Measurements from ENCODE around the gene PDCD11.

Gene PDCD11

GRCh38 chr10:103367782-103368518 is 28.5 kb upstream of the PDCD11 start, which contains the start of gene TAF5:
TAF5 (plus strand) TSS chr10:103367976; CDS start chr10:103367990, 14 bp downstream.
- Histone ChIP-seq H3K9ac (ENCODE audit: low read length) (peak within 1 kb of the TSS; percentile 93), H2BK5ac (ENCODE audit: low read length) (no peak within 1 kb of the TSS), H3K27me3 (ENCODE audit: insufficient read depth, low read length, poor library complexity) (no peaks in the 10 kb centered on the region), H3K4ac (ENCODE audit: low read depth, low read length) (no peak within 1 kb of the TSS), H3K23ac (ENCODE audit: low read length) (peak within 1 kb of the TSS; percentile 66), H4K8ac (ENCODE audit: low read depth, low read length) (peak within 1 kb of the TSS; percentile 16), H3K79me2 (ENCODE audit: control insufficient read depth, insufficient read depth, low read length) (no peaks in the 10 kb centered on the region), H3K27ac (ENCODE audit: low read depth, low read length) (peak within 1 kb of the TSS; percentile 41), H3K18ac (ENCODE audit: low read length) (no peak within 1 kb of the TSS), H3K4me1 (ENCODE audit: control insufficient read depth, low read depth, low read length) (no peaks in the 10 kb centered on the region), H2AK5ac (ENCODE audit: low read length) (no peak within 1 kb of the TSS), H2BK15ac (replicated peaks; ENCODE audit: low read depth) (no peak within 1 kb of the TSS), H3K56ac (ENCODE audit: low read length) (peak within 1 kb of the TSS; percentile 98), H3K36me3 (ENCODE audit: control insufficient read depth, insufficient read depth, low read length) (no peaks in the 10 kb centered on the region), H3K4me3 (ENCODE audit: low read length) (peak within 1 kb of the TSS; percentile 91), H3K4me2 (ENCODE audit: low read length) (peak within 1 kb of the TSS; percentile 61), H3K79me1 (ENCODE audit: low read length) (no peaks in the 10 kb centered on the region), H4K5ac (ENCODE audit: low read length) (no peak within 1 kb of the TSS), H2BK120ac (ENCODE audit: low read depth, low read length) (no peak within 1 kb of the TSS)
- peak; percentile 98 for DNase-seq
- no CpG with 5 or more reads among the region's 81 CpGs for WGBS (ENCODE audit: extremely low coverage, insufficient coverage, low lambda C conversion rate)

- Histone ChIP-seq H3K4me1 (ENCODE audit: control insufficient read depth, low read depth, low read length) (no peaks in the 10 kb centered on the region), H3K27me3 (ENCODE audit: insufficient read depth, low read length, poor library complexity) (no peaks in the 10 kb centered on the region), H3K27ac (ENCODE audit: low read depth, low read length) (no peak overlapping the region), H2BK120ac (ENCODE audit: low read depth, low read length) (no peak overlapping the region), H3K4me3 (ENCODE audit: low read length) (no peak overlapping the region), H2BK15ac (replicated peaks; ENCODE audit: low read depth) (no peak overlapping the region), H2BK5ac (ENCODE audit: low read length) (no peak overlapping the region), H3K56ac (ENCODE audit: low read length) (no peak overlapping the region), H2AK5ac (ENCODE audit: low read length) (no peak overlapping the region), H3K4me2 (ENCODE audit: low read length) (no peak overlapping the region), H3K18ac (ENCODE audit: low read length) (no peak overlapping the region), H3K9ac (ENCODE audit: low read length) (no peak overlapping the region), H3K36me3 (ENCODE audit: control insufficient read depth, insufficient read depth, low read length) (peaks cover 2% of the 10 kb centered on the region), H4K5ac (ENCODE audit: low read length) (no peak overlapping the region), H3K79me2 (ENCODE audit: control insufficient read depth, insufficient read depth, low read length) (no peaks in the 10 kb centered on the region), H4K8ac (ENCODE audit: low read depth, low read length) (no peak overlapping the region), H3K79me1 (ENCODE audit: low read length) (no peaks in the 10 kb centered on the region), H3K4ac (ENCODE audit: low read depth, low read length) (no peak overlapping the region), H3K23ac (ENCODE audit: low read length) (no peak overlapping the region)
- no peak for DNase-seq
- WGBS (ENCODE audit: extremely low coverage, insufficient coverage, low lambda C conversion rate), result no CpG with 5 or more reads among the region's 3 CpGs
Measured at GRCh38 chr10:103373544-103373943, 22.9 kb upstream of the PDCD11 start.

GRCh38 chr10:103374263-103374662 is 22.2 kb upstream of the PDCD11 start:
- Histone ChIP-seq H3K27ac (ENCODE audit: low read depth, low read length) (no peak overlapping the region), H3K79me2 (ENCODE audit: control insufficient read depth, insufficient read depth, low read length) (no peaks in the 10 kb centered on the region), H3K36me3 (ENCODE audit: control insufficient read depth, insufficient read depth, low read length) (peaks cover 2% of the 10 kb centered on the region), H3K9ac (ENCODE audit: low read length) (no peak overlapping the region), H2BK5ac (ENCODE audit: low read length) (no peak overlapping the region), H3K79me1 (ENCODE audit: low read length) (no peaks in the 10 kb centered on the region), H3K4me3 (ENCODE audit: low read length) (no peak overlapping the region), H2BK120ac (ENCODE audit: low read depth, low read length) (no peak overlapping the region), H3K4ac (ENCODE audit: low read depth, low read length) (no peak overlapping the region), H4K8ac (ENCODE audit: low read depth, low read length) (no peak overlapping the region), H3K23ac (ENCODE audit: low read length) (no peak overlapping the region), H3K56ac (ENCODE audit: low read length) (no peak overlapping the region), H2BK15ac (replicated peaks; ENCODE audit: low read depth) (no peak overlapping the region), H2AK5ac (ENCODE audit: low read length) (no peak overlapping the region), H3K4me2 (ENCODE audit: low read length) (no peak overlapping the region), H4K5ac (ENCODE audit: low read length) (no peak overlapping the region), H3K18ac (ENCODE audit: low read length) (no peak overlapping the region), H3K4me1 (ENCODE audit: control insufficient read depth, low read depth, low read length) (no peaks in the 10 kb centered on the region), H3K27me3 (ENCODE audit: insufficient read depth, low read length, poor library complexity) (no peaks in the 10 kb centered on the region)
- no peak for DNase-seq
- WGBS (ENCODE audit: extremely low coverage, insufficient coverage, low lambda C conversion rate), result no CpG with 5 or more reads among the region's 5 CpGs

- no peak overlapping the region for H3K18ac ChIP-seq (ENCODE audit: low read length)
- DNase-seq, result no peak
- H3K27me3 ChIP-seq (ENCODE audit: insufficient read depth, low read length, poor library complexity), result no peaks in the 10 kb centered on the region
- no CpG with 5 or more reads among the region's 5 CpGs for WGBS (ENCODE audit: extremely low coverage, insufficient coverage, low lambda C conversion rate)
- H3K4ac ChIP-seq (ENCODE audit: low read depth, low read length), result no peak overlapping the region
- no peak overlapping the region for H2BK120ac ChIP-seq (ENCODE audit: low read depth, low read length)
- no peaks in the 10 kb centered on the region for H3K79me1 ChIP-seq (ENCODE audit: low read length)
- no peak overlapping the region for H2BK5ac ChIP-seq (ENCODE audit: low read length)
- no peak overlapping the region for H4K8ac ChIP-seq (ENCODE audit: low read depth, low read length)
- H2BK15ac ChIP-seq (replicated peaks; ENCODE audit: low read depth), result no peak overlapping the region
- H3K79me2 ChIP-seq (ENCODE audit: control insufficient read depth, insufficient read depth, low read length), result no peaks in the 10 kb centered on the region
- no peak overlapping the region for H3K4me2 ChIP-seq (ENCODE audit: low read length)
- H4K5ac ChIP-seq (ENCODE audit: low read length), result no peak overlapping the region
- H3K9ac ChIP-seq (ENCODE audit: low read length), result no peak overlapping the region
- H2AK5ac ChIP-seq (ENCODE audit: low read length), result no peak overlapping the region
- no peak overlapping the region for H3K4me3 ChIP-seq (ENCODE audit: low read length)
- no peak overlapping the region for H3K27ac ChIP-seq (ENCODE audit: low read depth, low read length)
- H3K4me1 ChIP-seq (ENCODE audit: control insufficient read depth, low read depth, low read length), result no peaks in the 10 kb centered on the region
- H3K23ac ChIP-seq (ENCODE audit: low read length), result no peak overlapping the region
- no peak overlapping the region for H3K56ac ChIP-seq (ENCODE audit: low read length)
- peaks cover 1% of the 10 kb centered on the region for H3K36me3 ChIP-seq (ENCODE audit: control insufficient read depth, insufficient read depth, low read length)
Measured at GRCh38 chr10:103382769-103383168, 13.7 kb upstream of the PDCD11 start.

GRCh38 chr10:103394180-103394579 is 2.2 kb upstream of the PDCD11 start:
- no peak overlapping the region for H3K4me2 ChIP-seq (ENCODE audit: low read length)
- no peak overlapping the region for H3K23ac ChIP-seq (ENCODE audit: low read length)
- peaks cover 10% of the 10 kb centered on the region for H3K79me1 ChIP-seq (ENCODE audit: low read length)
- H3K36me3 ChIP-seq (ENCODE audit: control insufficient read depth, insufficient read depth, low read length), result peaks cover 4% of the 10 kb centered on the region
- no peaks in the 10 kb centered on the region for H3K4me1 ChIP-seq (ENCODE audit: control insufficient read depth, low read depth, low read length)
- H2BK5ac ChIP-seq (ENCODE audit: low read length), result no peak overlapping the region
- H4K5ac ChIP-seq (ENCODE audit: low read length), result no peak overlapping the region
- H3K27ac ChIP-seq (ENCODE audit: low read depth, low read length), result no peak overlapping the region
- no peaks in the 10 kb centered on the region for H3K27me3 ChIP-seq (ENCODE audit: insufficient read depth, low read length, poor library complexity)
- no peak overlapping the region for H2BK120ac ChIP-seq (ENCODE audit: low read depth, low read length)
- H4K8ac ChIP-seq (ENCODE audit: low read depth, low read length), result no peak overlapping the region
- H3K56ac ChIP-seq (ENCODE audit: low read length), result no peak overlapping the region
- H2BK15ac ChIP-seq (replicated peaks; ENCODE audit: low read depth), result no peak overlapping the region
- peaks cover 39% of the 10 kb centered on the region for H3K79me2 ChIP-seq (ENCODE audit: control insufficient read depth, insufficient read depth, low read length)
- no CpG with 5 or more reads among the region's 14 CpGs for WGBS (ENCODE audit: extremely low coverage, insufficient coverage, low lambda C conversion rate)
- no peak overlapping the region for H3K4me3 ChIP-seq (ENCODE audit: low read length)
- no peak overlapping the region for H2AK5ac ChIP-seq (ENCODE audit: low read length)
- no peak overlapping the region for H3K9ac ChIP-seq (ENCODE audit: low read length)
- no peak overlapping the region for H3K4ac ChIP-seq (ENCODE audit: low read depth, low read length)
- no peak overlapping the region for H3K18ac ChIP-seq (ENCODE audit: low read length)
- DNase-seq, result peak; percentile 8

- Histone ChIP-seq H4K5ac (ENCODE audit: low read length) (no peak overlapping the region), H3K9ac (ENCODE audit: low read length) (peak overlapping the region; percentile 90), H2BK120ac (ENCODE audit: low read depth, low read length) (no peak overlapping the region), H3K56ac (ENCODE audit: low read length) (peak overlapping the region; percentile 91), H3K23ac (ENCODE audit: low read length) (no peak overlapping the region), H3K79me2 (ENCODE audit: control insufficient read depth, insufficient read depth, low read length) (peaks cover 39% of the 10 kb centered on the region), H3K4me1 (ENCODE audit: control insufficient read depth, low read depth, low read length) (no peaks in the 10 kb centered on the region), H3K4ac (ENCODE audit: low read depth, low read length) (peak overlapping the region; percentile 64), H3K27me3 (ENCODE audit: insufficient read depth, low read length, poor library complexity) (no peaks in the 10 kb centered on the region), H3K79me1 (ENCODE audit: low read length) (peaks cover 10% of the 10 kb centered on the region), H3K18ac (ENCODE audit: low read length) (peak overlapping the region; percentile 23), H3K4me2 (ENCODE audit: low read length) (peak overlapping the region; percentile 94), H2BK5ac (ENCODE audit: low read length) (no peak overlapping the region), H3K27ac (ENCODE audit: low read depth, low read length) (no peak overlapping the region), H2BK15ac (replicated peaks; ENCODE audit: low read depth) (no peak overlapping the region), H2AK5ac (ENCODE audit: low read length) (no peak overlapping the region), H4K8ac (ENCODE audit: low read depth, low read length) (no peak overlapping the region), H3K36me3 (ENCODE audit: control insufficient read depth, insufficient read depth, low read length) (peaks cover 5% of the 10 kb centered on the region), H3K4me3 (ENCODE audit: low read length) (peak overlapping the region; percentile 97)
- no CpG with 5 or more reads among the region's 11 CpGs for WGBS (ENCODE audit: extremely low coverage, insufficient coverage, low lambda C conversion rate)
- DNase-seq, result peak; percentile 30
Measured at GRCh38 chr10:103395754-103396066, 716 bp upstream of the PDCD11 start.

Data from mesendoderm (in vitro differentiated cells).